HG03469 (cell line): ENCODE results near the gene PTPN7.
"Not testable (repeated sequence)": the region's sequence is repeated elsewhere in the genome, so short reads cannot be mapped to it uniquely, and the experiment has no call there.

ENCODE experiments used
- ATAC-seq: cut with Tn5 transposase; IDR thresholded peaks from one replicate; pipeline ENCODE4 v1.9.1; 2021; ENCODE audit warnings: mild to moderate bottlenecking, moderate library complexity, moderate number of reproducible peaks; ENCODE audit not compliant: unreplicated experiment

PTPN7 gene

GRCh38 chr1:202160377-202160940 is at the start of gene PTPN7:
Gene PTPN7 (minus strand): TSS chr1:202160602. CDS start chr1:202159402, 1,200 bp downstream.
- peak; percentile 29 for ATAC-seq

DNA sequence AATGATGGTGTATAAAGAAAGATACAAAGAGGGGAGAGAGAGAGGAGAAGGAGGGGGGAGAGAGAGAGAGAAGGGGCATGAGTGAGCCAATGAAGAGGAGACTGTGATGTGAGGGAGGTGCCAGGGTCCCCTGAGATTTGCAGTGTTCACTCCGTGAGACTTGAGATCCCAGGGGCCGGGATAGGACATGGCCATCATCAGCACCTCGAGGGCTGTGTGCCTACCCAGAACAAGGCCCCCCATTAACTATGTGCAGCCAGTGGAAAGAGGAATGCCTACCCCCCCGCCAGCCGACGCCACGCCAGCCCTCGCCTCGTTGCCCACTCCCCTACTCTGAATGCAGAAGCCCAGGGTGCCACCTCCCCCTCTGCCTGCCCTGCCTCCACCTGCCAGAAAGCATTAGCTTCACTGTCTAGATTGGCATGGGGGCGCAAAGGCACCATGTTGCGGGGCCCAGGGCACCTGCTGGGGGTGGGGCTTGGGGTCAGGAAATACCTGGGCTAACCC is 48.0 kb upstream of the PTPN7 start:
- no peak for ATAC-seq

DNA sequence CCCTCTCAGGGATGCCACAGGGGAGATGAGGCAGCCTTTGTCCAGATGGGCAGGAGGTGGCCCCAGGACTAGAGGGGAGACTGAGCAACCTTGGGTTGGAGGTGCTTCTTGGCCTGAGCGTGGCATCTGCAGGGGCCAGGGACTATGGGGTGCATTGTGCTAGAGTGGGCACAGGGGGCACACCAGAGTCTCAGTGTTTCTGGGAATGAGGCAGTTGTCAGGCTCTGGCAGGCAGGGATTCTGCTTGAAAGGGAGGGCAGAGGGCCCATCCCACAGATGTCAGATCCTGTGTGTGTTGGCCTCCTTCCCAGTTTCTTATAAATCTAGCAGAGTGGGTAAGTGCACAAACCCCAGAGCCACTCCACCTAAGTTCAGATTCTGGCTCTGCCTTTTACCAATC is 46.9 kb upstream of the PTPN7 start:
- ATAC-seq, result no peak

- no peak for ATAC-seq
Observed at GRCh38 chr1:202205523-202206190, 45.3 kb upstream of the PTPN7 start.

- no peak for ATAC-seq
Observed at GRCh38 chr1:202204065-202204464, 43.7 kb upstream of the PTPN7 start.

DNA sequence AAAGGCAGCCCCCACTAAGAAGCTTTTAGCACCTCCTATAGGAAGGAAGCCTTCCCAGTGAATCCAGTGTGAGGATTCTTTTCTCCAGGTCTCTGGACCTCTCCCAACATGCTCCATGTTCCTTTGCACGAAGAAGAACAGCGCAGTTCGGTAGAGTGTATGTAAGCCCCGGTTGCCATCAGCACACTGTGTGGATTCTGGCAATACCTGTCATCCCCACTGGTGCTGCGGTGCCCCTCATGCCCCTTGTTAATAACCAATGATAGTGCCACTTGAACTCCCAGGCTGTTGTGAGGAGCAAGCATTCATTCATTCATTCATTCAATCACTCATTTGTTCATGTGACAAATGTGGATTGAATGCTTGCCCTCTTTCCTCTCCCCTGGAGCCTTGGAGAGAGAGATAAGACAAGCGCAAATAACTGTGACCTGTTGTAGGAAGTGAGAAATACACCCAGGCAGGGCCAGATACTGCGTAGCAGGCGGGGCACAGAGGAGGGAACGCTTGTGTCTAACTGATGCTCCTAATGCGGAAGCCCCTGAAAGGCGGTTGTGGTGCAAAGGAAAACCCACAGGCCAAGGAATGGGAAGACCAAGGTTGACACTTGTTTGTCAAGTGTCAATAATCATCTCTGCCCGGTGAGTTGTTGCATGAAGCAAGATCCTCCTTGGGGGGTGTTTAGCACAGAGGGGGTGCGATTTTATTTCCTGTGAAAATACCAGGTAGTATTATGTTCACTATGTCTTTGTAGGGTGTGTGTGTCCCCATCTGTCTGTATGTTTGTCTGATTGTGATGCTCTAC is 43.0 kb upstream of the PTPN7 start:
- ATAC-seq, result no peak

GRCh38 chr1:202202500-202203168 is 42.2 kb upstream of the PTPN7 start:
- no peak for ATAC-seq

- no peak for ATAC-seq
Observed at GRCh38 chr1:202201971-202202370, 41.6 kb upstream of the PTPN7 start.

DNA sequence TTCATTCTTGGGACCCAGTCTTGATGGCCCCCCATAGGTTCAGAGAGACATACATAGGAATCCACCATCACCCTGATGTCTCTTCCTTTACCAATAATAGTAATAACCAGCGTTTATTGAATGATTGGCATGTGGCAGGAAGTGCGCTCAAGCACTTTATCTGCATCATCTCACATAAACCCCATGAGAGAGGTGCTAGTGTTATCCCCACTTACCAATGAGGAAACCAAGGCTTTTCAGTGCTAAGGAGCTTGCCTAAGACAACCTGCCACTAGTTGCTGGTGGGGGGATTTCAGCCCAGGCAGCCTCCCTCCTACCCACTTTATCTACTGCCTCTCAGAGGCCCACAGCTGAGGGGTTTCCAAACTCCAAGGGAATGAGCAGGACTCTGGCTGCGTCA is 40.9 kb upstream of the PTPN7 start:
- ATAC-seq, result no peak

- ATAC-seq, result no peak
Observed at GRCh38 chr1:202200669-202201068, 40.3 kb upstream of the PTPN7 start.

DNA sequence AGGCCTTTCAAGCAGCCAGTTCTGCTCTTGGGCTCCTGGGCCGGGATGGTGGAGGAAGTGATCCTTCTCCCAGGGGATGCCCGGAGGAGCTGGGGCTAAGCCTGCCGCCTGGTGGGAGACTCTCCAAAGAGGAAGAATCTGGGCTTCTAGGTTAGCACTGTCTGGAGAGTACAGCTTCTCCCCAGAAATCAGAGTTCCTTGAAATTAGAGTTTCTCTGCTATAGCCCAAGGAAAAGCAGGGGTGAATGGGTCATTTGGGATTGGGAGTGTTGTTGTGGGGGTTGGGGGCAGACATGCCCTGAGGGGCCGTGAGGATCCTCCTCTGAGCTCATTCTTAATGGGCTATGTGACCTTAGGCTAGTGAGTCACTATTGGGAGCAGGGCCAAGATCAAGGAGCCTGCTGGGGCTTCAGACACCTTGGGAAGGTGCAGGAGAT is 39.7 kb upstream of the PTPN7 start:
- ATAC-seq, result no peak

DNA sequence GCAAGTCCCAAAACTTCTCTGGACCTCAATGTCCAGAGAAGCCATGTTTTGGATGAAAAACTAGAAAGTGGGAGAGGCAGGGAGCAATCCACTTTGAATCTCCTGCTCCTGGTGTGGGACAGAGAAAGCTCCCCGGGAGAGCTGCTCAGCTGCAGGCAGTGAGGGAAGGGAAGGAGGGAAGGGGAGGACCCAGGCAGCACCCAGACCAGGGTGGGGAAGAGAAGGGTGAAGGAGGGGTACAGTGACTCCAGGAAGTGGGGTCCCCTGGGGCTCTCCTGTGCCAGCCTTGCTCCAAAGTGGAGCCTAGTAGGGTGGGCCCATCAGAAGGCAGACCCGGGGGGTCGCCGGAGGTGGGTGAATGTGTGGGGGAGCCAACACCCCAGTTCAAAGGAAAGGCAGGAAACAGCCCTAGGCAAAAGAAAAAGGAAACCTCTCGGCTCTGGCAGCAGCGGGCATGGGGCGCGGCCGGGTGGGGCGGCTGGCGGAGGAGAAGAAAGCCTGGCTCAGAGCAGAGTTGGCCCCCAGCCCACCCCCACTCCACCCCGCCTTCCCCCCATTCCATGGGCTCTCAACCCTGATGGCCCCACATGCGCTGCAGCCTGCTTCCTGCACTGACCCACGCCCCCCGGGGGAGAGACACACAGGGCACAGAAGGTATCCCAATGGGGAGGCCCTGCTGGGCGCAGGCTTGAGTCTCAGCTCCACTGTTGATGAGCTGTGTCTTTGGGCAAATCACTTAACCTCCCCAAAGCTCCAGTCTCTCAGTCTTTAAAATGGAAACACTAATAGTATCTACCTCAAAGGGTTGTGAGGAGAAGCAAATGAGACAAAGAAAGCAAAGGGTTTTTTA is 38.9 kb upstream of the PTPN7 start:
- no peak for ATAC-seq

DNA sequence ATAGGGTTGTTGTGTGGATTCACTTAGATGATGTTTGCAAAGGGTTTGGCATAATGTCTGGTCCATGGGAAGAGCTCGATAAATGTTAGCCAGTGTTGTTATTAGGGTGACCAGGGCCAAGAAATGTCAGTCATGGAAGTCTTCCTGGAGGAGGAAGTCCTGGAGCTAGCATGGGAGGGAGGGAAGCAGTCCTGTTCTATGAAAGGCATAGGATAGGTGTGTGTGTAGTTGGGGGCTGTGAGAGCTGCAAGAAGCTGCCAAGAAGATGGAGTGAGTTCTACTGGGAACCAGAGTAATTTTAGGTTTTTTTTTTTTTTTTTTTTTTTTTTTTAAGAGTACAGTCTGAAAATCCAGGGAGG is 37.9 kb upstream of the PTPN7 start:
- ATAC-seq, result no peak

DNA sequence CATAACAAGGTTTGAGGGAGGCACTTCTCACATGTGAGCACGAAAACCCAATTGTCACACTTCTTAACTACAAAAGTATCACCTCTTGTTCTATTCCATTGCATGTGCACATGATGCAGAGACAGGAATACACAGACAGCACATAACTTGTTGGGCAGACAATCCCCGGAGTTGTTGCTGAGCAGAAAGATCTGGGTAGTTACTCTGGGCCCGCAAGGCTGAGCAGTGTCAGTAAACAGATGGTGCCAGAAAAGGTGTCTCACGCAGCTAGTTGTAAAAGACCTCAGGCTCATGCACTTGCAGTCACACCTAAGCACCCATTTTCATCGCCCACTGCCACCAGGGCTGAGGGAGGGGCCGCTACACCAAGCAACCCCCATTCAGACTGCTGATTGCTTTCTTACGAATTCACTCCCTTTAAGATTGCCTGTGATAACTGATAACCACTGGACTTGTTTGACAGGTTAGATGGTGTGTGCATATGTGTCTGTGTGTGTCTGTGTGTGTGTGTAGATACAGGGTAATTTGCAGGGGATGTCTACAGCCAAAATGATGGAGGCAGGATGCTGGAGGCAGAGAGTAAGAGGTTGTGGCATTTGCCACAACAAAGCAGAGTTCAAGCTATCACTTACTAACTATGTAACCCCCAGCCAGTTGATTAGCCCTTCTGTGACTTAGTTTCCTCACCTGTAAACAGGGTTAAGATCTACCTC is 37.4 kb upstream of the PTPN7 start:
- ATAC-seq, result no peak

- no peak for ATAC-seq
Observed at GRCh38 chr1:202194328-202194648, 33.9 kb upstream of the PTPN7 start.

DNA sequence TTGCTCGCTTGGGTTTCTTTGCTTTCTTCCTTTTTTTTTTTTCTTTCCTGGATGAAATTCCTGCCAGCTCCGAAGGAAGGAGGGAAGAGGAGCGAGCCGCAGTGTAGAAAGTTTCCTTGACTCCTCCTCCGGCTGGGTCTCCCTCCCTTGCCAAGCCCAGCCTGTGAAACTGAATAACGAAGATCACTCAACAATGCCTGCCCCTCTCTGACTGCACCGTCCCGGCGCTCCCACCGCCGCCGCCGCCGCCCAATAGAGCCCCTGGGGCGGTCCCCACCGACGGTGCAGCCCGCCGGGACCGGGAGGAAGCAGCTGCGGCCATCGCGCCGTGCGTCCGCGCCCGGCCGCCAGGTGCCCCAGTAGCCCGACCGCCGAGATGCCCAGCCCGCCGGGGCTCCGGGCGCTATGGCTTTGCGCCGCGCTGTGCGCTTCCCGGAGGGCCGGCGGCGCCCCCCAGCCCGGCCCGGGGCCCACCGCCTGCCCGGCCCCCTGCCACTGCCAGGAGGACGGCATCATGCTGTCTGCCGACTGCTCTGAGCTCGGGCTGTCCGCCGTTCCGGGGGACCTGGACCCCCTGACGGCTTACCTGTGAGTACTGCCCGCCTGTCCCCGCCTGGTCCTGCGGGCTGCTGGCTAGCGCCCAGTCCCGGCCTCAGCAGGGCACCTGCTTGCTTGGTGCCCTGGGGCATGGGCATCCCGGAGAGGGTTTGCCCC is 33.4 kb upstream of the PTPN7 start, which contains the start of gene LGR6:
Gene LGR6, plus strand, starts transcription at position 186 of the 714 bp plus-strand sequence. Its CDS starts 191 bp downstream, at position 377.
- ATAC-seq, result no peak

DNA sequence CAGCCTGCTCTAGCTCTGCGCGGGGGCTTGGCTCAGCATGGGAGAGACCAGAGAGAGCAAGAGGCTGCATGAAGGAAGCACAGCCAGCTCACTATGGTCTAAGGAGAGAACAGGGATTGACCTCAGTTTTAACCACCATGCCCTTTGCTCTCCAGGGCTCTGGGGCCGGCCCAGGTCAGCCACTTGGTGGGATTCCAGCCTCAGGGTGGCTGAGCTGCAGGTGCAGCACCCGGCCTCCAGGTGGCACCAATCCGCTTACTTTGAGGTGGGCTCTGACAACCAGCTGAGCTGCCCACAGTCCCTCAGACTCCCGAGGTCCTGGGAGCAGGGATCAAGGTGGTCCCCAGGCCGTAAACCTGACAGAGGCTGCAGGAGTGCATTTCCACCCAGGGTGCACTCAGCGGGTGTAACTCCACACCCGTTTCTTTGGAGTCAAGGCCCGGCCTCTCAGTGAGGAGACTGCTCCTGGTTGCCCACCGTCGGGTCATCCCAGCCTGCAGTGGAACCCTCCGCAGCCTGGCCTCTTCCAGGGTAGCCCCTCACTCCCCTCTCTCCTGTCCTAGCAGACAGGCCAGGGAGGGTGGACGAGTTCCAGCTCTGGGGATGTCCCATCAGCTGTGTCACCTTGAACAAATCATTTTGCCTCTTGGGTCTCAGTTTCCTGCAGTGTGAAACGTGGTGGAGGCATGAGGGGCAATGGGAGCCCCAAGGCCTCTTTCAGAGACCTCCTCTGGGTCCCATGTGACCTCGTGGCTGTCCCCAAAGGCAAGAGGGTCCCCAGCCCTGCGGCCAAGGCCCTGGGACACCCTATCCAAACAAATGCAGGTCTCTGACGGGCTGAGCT is 32.6 kb upstream of the PTPN7 start:
- ATAC-seq, result no peak

DNA sequence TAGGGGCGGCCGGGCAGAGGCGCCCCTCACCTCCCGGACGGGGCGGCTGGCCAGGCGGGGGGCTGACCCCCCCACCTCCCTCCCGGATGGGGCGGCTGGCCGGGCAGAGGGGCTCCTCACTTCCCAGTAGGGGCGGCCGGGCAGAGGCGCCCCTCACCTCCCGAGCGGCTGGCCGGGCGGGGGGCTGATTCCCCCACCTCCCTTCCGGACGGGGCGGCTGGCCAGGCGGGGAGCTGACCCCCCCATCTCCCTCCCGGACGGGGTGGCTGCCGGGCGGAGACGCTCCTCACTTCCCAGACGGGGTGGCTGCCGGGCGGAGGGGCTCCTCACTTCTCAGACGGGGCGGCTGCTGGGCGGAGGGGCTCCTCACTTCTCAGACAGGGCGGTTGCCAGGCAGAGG is 31.0 kb upstream of the PTPN7 start:
- not testable (repeated sequence) for ATAC-seq
